Measurements from ENCODE around the gene SYT5. TPM values are rescaled to one million over a fixed set of nuclear protein-coding genes. Genes with fewer than 3 reads are reported as not detected.

The SYT5 gene
- total RNA-seq, 4 donors from 2014 or later, result 0.48 to 9.6 (median 0.96) TPM; not detected in 1

DNA sequence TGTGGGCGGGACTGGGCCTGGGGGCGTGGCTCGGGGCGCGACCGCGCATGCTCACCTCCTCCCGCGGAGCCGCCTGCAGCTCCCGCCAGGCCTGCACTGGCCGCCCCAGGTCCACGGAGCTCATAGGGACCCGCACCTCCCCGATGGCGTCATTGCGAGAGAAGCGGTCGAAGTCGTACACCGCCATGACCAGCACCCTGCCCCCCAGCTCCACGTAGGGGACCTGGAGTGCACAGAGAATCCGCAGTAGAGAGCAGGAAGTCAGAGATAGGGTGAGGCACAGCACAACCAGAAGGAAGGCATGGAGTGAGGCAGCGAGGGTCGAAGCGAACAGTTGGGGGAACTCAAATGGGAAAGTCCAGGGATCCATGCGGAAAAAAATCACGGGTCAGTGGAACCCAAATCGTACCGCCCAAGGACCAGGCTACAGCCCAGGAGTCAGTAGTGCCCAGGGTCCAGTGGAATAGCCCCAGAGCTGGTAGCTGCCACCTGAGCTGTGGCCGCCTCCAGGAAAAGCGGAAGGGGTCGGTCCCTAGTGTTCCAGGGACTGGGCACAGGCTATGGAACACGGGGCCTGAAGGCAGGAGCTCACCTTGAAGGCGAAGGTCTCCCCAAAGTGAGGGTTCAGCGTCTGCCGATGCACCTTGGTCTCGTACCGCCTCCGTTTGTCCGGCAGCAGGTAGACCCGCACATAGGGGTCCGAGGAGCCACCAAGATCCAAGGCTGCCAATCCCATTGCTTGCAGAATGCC lies 4.8 kb downstream of the SYT5 start:
- no peak for DNase-seq
- Histone ChIP-seq H3K36me3 (no peaks in the 10 kb centered on the region), H3K4me3 (no peak overlapping the region), H3K27ac (no peak overlapping the region), H3K9me3 (no peaks in the 10 kb centered on the region), H3K27me3 (peaks cover 100% of the 10 kb centered on the region), H3K4me1 (peaks cover 18 to 28% (median 25%) of the 10 kb centered on the region in 4 donors)
- intact Hi-C loops (cut with DNase I; ENCODE audit: low total_unique reads), result no loop called here
- in situ Hi-C loops (cut with MboI; ENCODE audit: low pct_ligation_motif_present in 1 of 4, low pct_unique_long_range_greater_than_20kb in 1 of 4, low sequenced_read_pairs in 3 of 4), result no loop called here
- TF ChIP-seq, protein P1, sequence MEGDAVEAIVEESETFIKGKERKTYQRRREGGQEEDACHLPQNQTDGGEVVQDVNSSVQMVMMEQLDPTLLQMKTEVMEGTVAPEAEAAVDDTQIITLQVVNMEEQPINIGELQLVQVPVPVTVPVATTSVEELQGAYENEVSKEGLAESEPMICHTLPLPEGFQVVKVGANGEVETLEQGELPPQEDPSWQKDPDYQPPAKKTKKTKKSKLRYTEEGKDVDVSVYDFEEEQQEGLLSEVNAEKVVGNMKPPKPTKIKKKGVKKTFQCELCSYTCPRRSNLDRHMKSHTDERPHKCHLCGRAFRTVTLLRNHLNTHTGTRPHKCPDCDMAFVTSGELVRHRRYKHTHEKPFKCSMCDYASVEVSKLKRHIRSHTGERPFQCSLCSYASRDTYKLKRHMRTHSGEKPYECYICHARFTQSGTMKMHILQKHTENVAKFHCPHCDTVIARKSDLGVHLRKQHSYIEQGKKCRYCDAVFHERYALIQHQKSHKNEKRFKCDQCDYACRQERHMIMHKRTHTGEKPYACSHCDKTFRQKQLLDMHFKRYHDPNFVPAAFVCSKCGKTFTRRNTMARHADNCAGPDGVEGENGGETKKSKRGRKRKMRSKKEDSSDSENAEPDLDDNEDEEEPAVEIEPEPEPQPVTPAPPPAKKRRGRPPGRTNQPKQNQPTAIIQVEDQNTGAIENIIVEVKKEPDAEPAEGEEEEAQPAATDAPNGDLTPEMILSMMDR (IDR thresholded peaks at IDR 0.05), result no peak
- TF ChIP-seq EP300 (IDR thresholded peaks at IDR 0.05; ENCODE audit: low read depth) (no peak), POLR2AphosphoS5 (IDR thresholded peaks at IDR 0.05) (no peak), POLR2A (IDR thresholded peaks at IDR 0.05) (no peak)
- 80% methylated on average over 43 of the region's 43 CpGs; no CpG with 5 or more reads in 1 of the 2 donors for WGBS, 2 donors (ENCODE audit: low coverage in 1 of 2)

DNA sequence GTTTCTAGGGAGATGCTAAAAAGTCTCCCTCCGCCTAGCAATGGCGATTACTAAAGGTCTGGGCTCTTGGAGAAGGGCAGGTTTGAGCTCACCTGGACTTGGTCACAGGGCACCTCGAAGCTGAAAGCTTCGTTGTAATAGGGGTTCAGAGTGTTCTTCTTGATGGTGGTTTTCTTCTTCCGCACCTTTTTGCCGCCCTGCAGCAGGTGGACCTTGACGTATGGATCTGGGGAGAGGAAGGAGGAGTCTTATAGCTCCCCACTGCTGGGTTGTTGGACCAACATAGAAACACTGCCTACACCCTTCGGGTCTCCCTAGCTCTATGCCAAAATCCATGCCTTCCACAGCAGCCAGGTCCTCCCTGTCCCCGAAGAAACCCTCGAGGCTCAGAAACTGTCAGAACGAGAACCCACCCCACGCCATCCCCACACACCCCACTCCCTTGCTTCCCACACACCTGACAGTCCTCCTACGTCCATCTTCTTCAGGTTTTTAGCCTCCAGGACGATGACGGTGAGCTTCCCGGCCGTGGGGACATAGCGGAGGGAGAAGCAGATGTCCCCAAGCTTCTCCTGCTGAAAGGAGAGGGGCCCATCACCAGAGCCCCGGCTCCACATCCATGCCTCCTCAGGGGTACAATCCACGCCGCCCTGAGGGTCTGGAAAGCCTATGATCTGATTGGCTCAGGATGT lies 5.5 kb downstream of the SYT5 start:
- Histone ChIP-seq H3K4me3 (no peak overlapping the region), H3K36me3 (no peaks in the 10 kb centered on the region), H3K4me1 (peaks cover 14 to 21% (median 18%) of the 10 kb centered on the region in 4 donors), H3K9me3 (no peaks in the 10 kb centered on the region), H3K27me3 (peaks cover 100% of the 10 kb centered on the region), H3K27ac (no peak overlapping the region)
- WGBS, 2 donors (ENCODE audit: low coverage in 1 of 2), result 68% methylated on average over 19 of the region's 21 CpGs; no CpG with 5 or more reads in 1 of the 2 donors
- no peak for TF ChIP-seq POLR2A (IDR thresholded peaks at IDR 0.05)
- TF ChIP-seq, protein P1 (IDR thresholded peaks at IDR 0.05), result no peak
- TF ChIP-seq POLR2AphosphoS5 (IDR thresholded peaks at IDR 0.05), result no peak
- TF ChIP-seq EP300 (IDR thresholded peaks at IDR 0.05; ENCODE audit: low read depth), result no peak
- intact Hi-C loops (cut with DNase I; ENCODE audit: low total_unique reads), result no loop called here
- no peak for DNase-seq
- in situ Hi-C loops (cut with MboI; ENCODE audit: low pct_ligation_motif_present in 1 of 4, low pct_unique_long_range_greater_than_20kb in 1 of 4, low sequenced_read_pairs in 3 of 4), result no loop called here

DNA sequence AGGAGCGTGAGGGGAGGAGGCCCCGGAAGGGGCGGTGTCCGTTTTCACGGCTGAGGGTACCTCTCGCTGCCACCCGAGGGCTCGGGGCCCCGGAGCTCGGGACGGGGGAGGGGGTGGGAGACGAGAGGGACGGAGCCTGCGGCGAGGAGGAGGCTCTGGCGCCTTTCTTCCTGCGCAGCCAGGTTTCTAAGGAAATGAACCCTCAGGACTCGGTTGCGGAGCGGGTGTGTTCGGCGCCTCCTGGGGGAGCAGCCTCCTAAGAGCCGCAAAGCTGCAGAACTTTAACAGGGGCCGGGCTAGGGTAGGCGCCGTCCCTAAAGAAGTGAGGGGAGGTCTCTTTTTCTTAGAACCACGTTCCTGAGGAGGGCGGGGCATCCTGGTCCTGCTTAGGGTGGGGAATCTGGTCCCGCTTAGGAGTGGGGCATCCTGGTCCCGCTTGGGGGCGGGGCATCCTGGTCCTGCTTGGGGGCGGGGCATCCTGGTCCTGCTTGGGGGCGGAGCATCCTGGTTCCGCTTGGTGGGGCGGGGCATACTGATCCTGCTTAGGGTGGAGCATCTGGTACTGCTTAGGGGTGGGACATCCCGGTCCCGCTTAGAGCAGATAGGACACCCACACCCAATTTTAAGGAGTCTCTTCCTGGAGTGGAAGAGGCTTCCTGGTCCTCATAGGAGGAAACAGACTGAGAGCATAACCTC lies 6.2 kb downstream of the SYT5 start:
- Histone ChIP-seq H3K36me3 (no peaks in the 10 kb centered on the region), H3K27me3 (peaks cover 100% of the 10 kb centered on the region), H3K27ac (no peak overlapping the region), H3K4me3 (peak overlapping the region in 2 of 4 donors; percentile 23 to 29), H3K9me3 (no peaks in the 10 kb centered on the region), H3K4me1 (peaks cover 7 to 14% (median 11%) of the 10 kb centered on the region in 4 donors)
- TF ChIP-seq EP300 (IDR thresholded peaks at IDR 0.05; ENCODE audit: low read depth) (no peak), POLR2A (IDR thresholded peaks at IDR 0.05) (no peak), POLR2AphosphoS5 (IDR thresholded peaks at IDR 0.05) (no peak)
- TF ChIP-seq, protein P1 (IDR thresholded peaks at IDR 0.05), result no peak
- DNase-seq, result peak; percentile 61
- in situ Hi-C loops (cut with MboI; ENCODE audit: low pct_ligation_motif_present in 1 of 4, low pct_unique_long_range_greater_than_20kb in 1 of 4, low sequenced_read_pairs in 3 of 4) (no loop called here), intact Hi-C loops (cut with DNase I; ENCODE audit: low total_unique reads) (no loop called here)
- WGBS, 2 donors (ENCODE audit: low coverage in 1 of 2), result 2% methylated on average over 32 of the region's 37 CpGs; no CpG with 5 or more reads in 1 of the 2 donors

GRCh38 chr19:55173186-55173713 lies 6.8 kb downstream of the SYT5 start:
- intact Hi-C loops (cut with DNase I; ENCODE audit: low total_unique reads) (no loop called here), in situ Hi-C loops (cut with MboI; ENCODE audit: low pct_ligation_motif_present in 1 of 4, low pct_unique_long_range_greater_than_20kb in 1 of 4, low sequenced_read_pairs in 3 of 4) (no loop called here)
- 4 to 13% methylated on average over 6 to 17 of the region's 32 CpGs for WGBS, 2 donors (ENCODE audit: low coverage in 1 of 2)
- DNase-seq, result no peak
- H3K9me3 ChIP-seq, result no peaks in the 10 kb centered on the region
- H3K4me3 ChIP-seq, result peak overlapping the region in 2 of 4 donors; percentile 23 to 29
- H3K36me3 ChIP-seq, result no peaks in the 10 kb centered on the region
- peaks cover 7 to 12% (median 11%) of the 10 kb centered on the region in 4 donors for H3K4me1 ChIP-seq
- no peak overlapping the region for H3K27ac ChIP-seq
- H3K27me3 ChIP-seq, result peaks cover 100% of the 10 kb centered on the region
- TF ChIP-seq EP300 (IDR thresholded peaks at IDR 0.05; ENCODE audit: low read depth), result no peak
- TF ChIP-seq POLR2AphosphoS5 (IDR thresholded peaks at IDR 0.05), result no peak

Measured in transverse colon (tissue), 4 donors.